Epithelial cell of umbilical artery (primary cell): ENCODE results near the gene ZNRD2. TPM values are rescaled to one million over a fixed set of nuclear protein-coding genes. Genes with fewer than 3 reads are reported as not detected.

Experiments
- total RNA-seq: library from RNA; depleted of rRNA; stranded (reverse); fragments of >200 nt; gene quantifications from 2 replicates; pipeline ENCODE4 v1.2.3, GENCODE V29; 2014

Gene ZNRD2, protein sequence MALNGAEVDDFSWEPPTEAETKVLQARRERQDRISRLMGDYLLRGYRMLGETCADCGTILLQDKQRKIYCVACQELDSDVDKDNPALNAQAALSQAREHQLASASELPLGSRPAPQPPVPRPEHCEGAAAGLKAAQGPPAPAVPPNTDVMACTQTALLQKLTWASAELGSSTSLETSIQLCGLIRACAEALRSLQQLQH
- total RNA-seq: 37.5 and 92.2 TPM in 2 replicates

DNA sequence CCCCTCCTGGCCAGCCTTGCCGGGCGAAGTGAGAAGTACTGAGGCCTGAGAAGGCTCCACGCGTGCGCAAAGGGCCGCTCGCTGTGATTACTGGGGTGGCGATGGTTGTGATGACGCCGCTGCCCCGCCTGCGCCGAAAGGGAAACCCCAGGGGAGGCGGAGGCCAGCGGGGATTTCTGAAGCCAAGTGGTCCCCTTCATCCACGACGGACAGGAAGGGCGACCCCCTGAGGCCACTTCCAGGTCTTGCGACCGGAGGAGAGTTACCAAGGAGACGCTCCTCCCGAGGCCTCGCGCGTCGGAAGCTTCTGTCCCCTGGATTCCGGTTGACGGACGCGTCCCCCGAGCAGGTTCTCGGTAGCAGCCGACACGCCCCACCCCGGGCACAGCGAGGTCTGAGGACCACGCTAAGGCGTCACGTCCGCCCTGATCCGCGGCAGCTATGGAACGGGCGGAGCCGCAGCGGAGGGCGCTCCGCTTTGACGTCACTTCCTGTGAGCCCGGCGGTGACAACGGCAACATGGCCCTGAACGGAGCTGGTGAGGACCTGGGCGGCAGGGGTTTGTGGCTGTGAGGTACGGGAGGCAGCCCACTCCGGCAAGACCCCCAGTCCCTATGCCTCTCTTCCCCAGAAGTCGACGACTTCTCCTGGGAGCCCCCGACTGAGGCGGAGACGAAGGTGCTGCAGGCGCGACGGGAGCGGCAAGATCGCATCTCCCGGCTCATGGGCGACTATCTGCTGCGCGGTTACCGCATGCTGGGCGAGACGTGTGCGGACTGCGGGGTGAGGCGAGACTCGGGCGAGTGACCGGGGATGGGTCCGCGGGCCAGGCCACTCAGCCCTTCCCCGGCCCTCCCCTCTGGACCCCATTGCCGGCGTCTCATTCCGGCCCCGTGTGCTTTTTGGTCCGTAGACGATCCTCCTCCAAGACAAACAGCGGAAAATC is at the start of gene ZNRD2:
ZNRD2 (plus strand) TSS at position 505 of the 946 bp plus-strand sequence; CDS start at position 520, 15 bp downstream.

GRCh38 chr11:65524741-65525545 is 45.3 kb upstream of the ZNRD2 start, which contains the start of gene SCYL1:
Gene SCYL1 (plus strand): TSS chr11:65525083. CDS start chr11:65525154, 71 bp downstream.

GRCh38 chr11:65558002-65558929 is 12.0 kb upstream of the ZNRD2 start, which contains the start of gene LTBP3:
Gene LTBP3 (minus strand): TSS chr11:65558359. CDS start chr11:65557959, 400 bp downstream.

GRCh38 chr11:65572356-65573051 is 2.2 kb downstream of the ZNRD2 start, which contains the start of gene FAM89B:
Gene FAM89B (plus strand): TSS chr11:65572538. CDS start chr11:65572670, 132 bp downstream.

DNA sequence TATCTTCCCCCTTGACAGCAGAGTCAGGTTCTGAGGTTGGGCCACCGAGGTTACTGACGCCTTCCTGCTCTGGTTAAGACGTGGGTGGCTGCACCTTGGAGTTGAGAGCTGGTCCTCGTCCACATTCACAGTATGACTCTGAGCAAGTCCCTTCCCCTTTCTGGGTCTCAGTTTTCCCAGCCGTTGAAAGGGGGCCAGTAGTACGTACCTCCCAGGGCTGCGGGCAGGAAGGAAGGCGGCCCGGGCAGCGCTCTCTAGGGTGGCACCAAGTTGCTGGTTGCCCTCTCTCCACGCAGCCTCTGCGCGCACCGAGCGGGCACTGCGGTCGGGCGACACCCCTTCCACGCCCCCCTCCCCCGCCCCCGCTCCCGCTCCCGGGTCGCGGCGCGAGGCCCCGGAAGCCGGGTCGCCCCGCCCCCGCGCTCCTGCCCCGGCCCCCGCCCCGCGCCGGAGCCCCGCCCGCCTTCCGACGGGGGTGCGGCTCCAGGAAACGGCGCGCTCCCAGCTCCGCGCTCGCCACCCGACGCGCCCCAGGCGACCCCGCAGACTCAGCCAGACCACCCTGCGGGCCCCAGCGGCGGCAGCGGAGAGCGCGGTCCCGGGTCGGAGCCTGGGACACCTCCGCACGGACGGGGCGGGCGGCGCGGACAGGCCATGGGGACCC is 5.4 kb downstream of the ZNRD2 start, which contains the start of gene EHBP1L1:
EHBP1L1 (plus strand) TSS at position 486 of the 664 bp plus-strand sequence. CDS start 250 bp downstream, outside the sequence.

DNA sequence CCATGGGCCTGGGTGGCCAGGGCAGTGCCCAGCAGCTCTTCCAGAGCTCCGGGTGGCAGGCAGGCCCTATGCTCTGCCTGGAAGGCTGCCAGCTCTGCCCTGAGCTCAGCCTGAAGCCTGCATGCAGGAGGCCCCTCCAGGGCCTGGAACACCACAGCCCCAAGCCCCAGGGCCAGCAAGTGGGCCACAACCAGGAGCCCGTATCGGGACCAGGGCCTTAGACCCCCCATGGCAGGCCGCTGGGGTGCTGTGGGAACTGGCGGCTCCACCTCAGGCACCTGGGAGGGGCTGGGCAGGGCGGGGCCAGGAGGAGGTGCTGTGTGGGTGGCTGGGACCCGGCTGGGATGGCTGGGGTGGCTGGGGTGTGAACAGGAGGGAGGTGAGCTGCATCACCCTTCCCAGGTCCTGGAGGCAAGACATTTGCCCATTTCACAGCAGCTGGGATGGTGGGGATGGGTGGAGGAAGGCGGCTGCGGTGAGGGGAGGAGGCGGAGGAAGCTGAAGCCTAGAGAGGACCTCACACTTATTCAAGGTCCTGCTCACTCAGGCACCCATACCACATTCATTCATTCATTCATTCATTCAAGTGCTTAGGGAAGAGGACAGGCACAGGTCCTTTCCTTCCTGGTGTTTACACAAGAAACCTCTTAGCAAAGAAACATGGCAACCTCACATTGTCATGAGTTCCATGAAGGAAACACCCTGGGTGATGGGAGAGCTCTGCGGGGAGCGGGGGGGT is 25.4 kb downstream of the ZNRD2 start, which contains the start of gene KCNK7:
KCNK7 (minus strand) TSS at position 258 of the 739 bp plus-strand sequence; CDS start at position 230, 28 bp downstream.

DNA sequence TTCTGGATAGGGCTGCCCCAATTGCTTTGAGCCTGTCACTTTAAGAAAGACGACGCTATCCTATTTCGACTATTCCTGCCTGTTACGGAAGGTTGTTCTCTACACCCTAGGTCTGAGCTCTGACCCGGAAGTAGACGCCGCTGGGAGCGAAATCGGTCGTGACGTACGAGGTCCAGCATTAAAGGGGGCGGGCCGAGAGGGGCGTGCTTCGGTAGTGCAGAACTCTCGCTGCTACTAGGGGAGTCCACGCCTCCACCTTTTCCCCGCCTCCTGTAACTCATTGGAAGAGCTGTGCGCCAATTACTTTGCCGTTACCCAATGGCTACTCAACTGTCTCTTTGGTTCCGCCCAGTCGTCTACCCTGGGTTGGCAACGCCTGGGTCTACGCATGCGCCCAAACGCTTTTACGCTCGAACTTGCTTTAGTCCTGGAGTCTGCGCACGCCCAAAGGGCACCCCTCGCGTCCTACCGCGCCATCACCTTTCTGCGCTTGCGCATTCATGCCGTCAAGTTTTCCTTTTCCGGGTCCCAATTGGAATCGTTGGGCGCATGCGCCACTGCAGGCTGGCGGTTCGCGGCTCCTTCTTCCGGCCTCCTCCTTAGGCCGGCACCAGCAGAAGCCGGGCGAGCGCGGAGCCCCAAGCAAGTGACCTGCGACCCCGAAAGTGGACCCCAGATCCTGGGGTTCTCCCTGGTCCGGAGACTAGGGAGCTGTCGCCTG is 45.1 kb downstream of the ZNRD2 start, which contains the start of gene PCNX3:
PCNX3 (plus strand) TSS at position 548 of the 721 bp plus-strand sequence. CDS start 536 bp downstream, outside the sequence.

Other genes with a start within 250 kb of the ZNRD2 start
- 26.7 and 31.5 TPM in 2 replicates for gene DPF2, start 236.6 kb upstream of the ZNRD2 start, total RNA-seq
- gene TIGD3, start 215.7 kb upstream of the ZNRD2 start, total RNA-seq: 0.32 TPM in 1 of 2 replicates, not detected in the other
- 0.46 and 2.3 TPM in 2 replicates for gene SLC25A45, start 187.8 kb upstream of the ZNRD2 start, total RNA-seq
- gene FRMD8, start 183.8 kb upstream of the ZNRD2 start, total RNA-seq: 49.7 and 193 TPM in 2 replicates
- 38.3 and 118 TPM in 2 replicates for gene NEAT1, start 147.7 kb upstream of the ZNRD2 start, total RNA-seq
- 2,721 and 4,758 TPM in 2 replicates for gene MALAT1, start 71.4 kb upstream of the ZNRD2 start, total RNA-seq
- gene SCYL1, start 45.4 kb upstream of the ZNRD2 start, total RNA-seq: 56.5 and 59.1 TPM in 2 replicates
- 15.2 and 23.4 TPM in 2 replicates for gene LTBP3, start 12.1 kb upstream of the ZNRD2 start, total RNA-seq
- 15.9 and 19.8 TPM in 2 replicates for gene FAM89B, start 2.1 kb downstream of the ZNRD2 start, total RNA-seq
- gene EHBP1L1, start 5.6 kb downstream of the ZNRD2 start, total RNA-seq: 31.2 and 39.0 TPM in 2 replicates
- gene KCNK7, start 25.3 kb downstream of the ZNRD2 start, total RNA-seq: not detected in 2 replicates
- 55.2 and 72.0 TPM in 2 replicates for gene MAP3K11, start 43.7 kb downstream of the ZNRD2 start, total RNA-seq
- gene PCNX3, start 45.3 kb downstream of the ZNRD2 start, total RNA-seq: 11.2 and 11.7 TPM in 2 replicates
- gene SIPA1, start 67.6 kb downstream of the ZNRD2 start, total RNA-seq: 38.7 and 42.1 TPM in 2 replicates
- 12.7 and 14.7 TPM in 2 replicates for gene RELA, start 92.4 kb downstream of the ZNRD2 start, total RNA-seq
- gene KAT5, start 141.8 kb downstream of the ZNRD2 start, total RNA-seq: 31.8 and 35.4 TPM in 2 replicates
- gene RNASEH2C, start 150.3 kb downstream of the ZNRD2 start, total RNA-seq: 77.0 and 111 TPM in 2 replicates
- gene AP5B1, start 210.5 kb downstream of the ZNRD2 start, total RNA-seq: 6.8 and 8.1 TPM in 2 replicates
- not detected in 2 replicates for gene OVOL1, start 216.6 kb downstream of the ZNRD2 start, total RNA-seq